Measurements from ENCODE around the gene GPA33.

GPA33 gene

GRCh38 chr1:167083871-167084270, 6.3 kb downstream of the GPA33 start:
- DNase-seq = no peak

GRCh38 chr1:167083066-167083665, 7.0 kb downstream of the GPA33 start:
- no peak for DNase-seq

GRCh38 chr1:167082511-167083027, 7.6 kb downstream of the GPA33 start:
- peak; percentile 8 for DNase-seq

GRCh38 chr1:167081594-167082156, 8.5 kb downstream of the GPA33 start:
- DNase-seq = no peak

- DNase-seq = no peak
These were observed 12.3 kb downstream of the GPA33 start for GRCh38 chr1:167077868-167078210.

GRCh38 chr1:167077128-167077867, 12.9 kb downstream of the GPA33 start:
- no peak for DNase-seq

GRCh38 chr1:167076136-167076710, 14.0 kb downstream of the GPA33 start:
- no peak for DNase-seq

- DNase-seq = no peak
These were observed 18.9 kb downstream of the GPA33 start for GRCh38 chr1:167071286-167071685.

GRCh38 chr1:167068761-167069160, 21.4 kb downstream of the GPA33 start:
- DNase-seq = no peak

GRCh38 chr1:167067904-167068303, 22.3 kb downstream of the GPA33 start:
- no peak for DNase-seq

GRCh38 chr1:167066333-167067122, 23.6 kb downstream of the GPA33 start:
- peak; percentile 61 for DNase-seq

GRCh38 chr1:167065471-167065870, 24.7 kb downstream of the GPA33 start:
- DNase-seq = no peak

GRCh38 chr1:167064621-167065020, 25.6 kb downstream of the GPA33 start:
- no peak for DNase-seq

- DNase-seq = no peak
These were observed 29.1 kb downstream of the GPA33 start for GRCh38 chr1:167061073-167061464.

- DNase-seq = no peak
These were observed 29.8 kb downstream of the GPA33 start for GRCh38 chr1:167060141-167061072.

- DNase-seq = no peak
These were observed 30.4 kb downstream of the GPA33 start for GRCh38 chr1:167059809-167060107.

GRCh38 chr1:167059045-167059808, 30.9 kb downstream of the GPA33 start:
- peak; percentile 18 for DNase-seq

GRCh38 chr1:167057241-167057688, 32.9 kb downstream of the GPA33 start:
- DNase-seq = peak; percentile 10

GRCh38 chr1:167056529-167057231, 33.5 kb downstream of the GPA33 start:
- DNase-seq = no peak

- DNase-seq = no peak
These were observed 35.1 kb downstream of the GPA33 start for GRCh38 chr1:167054946-167055630.
